RPMI7951 (cell line): ENCODE results near the gene PTPRT. TPM values are rescaled to one million over a fixed set of nuclear protein-coding genes. Genes with fewer than 3 reads are reported as not detected.

Source experiments
- DNase-seq: peaks from one replicate; pipeline ENCODE4 v3.0.0-alpha.2; 2012; ENCODE audit warnings: low read depth
- total RNA-seq: library from RNA; depleted of rRNA; stranded (reverse); fragments of >200 nt; shearing (Covaris generic); gene quantifications from 2 replicates; pipeline ENCODE4 v1.2.3, GENCODE V29; 2014

Gene PTPRT
- total RNA-seq, 1 experiment from 2014 or later = not detected

GRCh38 chr20:42472198-42472597 is 717.5 kb downstream of the PTPRT start:
- DNase-seq = no peak

DNA sequence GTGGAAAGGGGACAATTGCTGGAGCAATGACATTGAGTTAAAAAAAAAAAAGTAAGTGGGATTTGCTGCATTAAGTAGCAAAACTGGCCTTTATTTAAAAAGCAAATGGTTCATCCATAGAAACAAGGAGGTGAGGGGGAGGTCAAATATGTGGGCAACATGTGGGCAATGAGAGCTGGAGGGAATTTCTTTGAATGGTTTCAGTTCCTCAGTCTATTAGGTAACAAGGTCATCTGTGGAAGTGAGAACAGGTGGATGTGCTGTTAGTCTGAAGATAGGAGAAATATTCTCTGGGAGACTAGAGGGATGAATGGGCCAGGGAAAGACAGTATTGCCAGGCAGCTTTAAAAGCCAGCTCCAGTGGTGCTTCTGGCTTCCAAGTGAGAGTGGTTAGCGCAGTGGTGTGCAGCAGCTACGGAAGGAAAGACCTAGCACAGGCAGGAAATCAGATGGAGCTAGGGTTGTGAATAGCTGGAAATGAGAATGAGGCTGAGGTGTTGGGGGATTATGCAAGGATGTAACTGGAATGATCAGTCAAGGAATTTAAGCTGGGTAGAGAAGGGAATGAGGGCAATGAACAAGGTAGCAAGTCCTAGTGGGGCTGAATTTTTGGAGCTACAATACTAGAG is 727.6 kb downstream of the PTPRT start:
- no peak for DNase-seq

- DNase-seq = no peak
These were observed 728.4 kb downstream of the PTPRT start for GRCh38 chr20:42461291-42461690.

DNA sequence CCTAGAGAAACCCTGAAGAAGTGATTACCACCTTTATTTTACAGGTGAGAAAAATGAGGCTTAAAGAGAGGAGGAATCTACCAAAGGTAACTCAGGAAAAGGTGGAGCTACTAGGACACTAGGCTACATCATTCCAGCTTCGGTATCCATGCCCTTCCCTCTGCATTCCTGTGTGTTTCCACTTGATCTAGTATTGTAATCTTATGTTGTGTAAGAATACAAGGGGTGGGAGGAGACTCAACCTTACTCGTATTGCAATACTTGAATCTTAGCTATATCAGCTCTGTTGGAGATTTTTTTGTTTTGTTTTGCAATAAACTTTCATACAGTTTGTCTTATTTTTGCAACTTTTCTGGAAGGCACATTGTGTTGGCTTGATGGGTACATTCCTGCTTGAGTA is 742.4 kb downstream of the PTPRT start:
- no peak for DNase-seq

- DNase-seq = no peak
These were observed 744.9 kb downstream of the PTPRT start for GRCh38 chr20:42444799-42445198.

- DNase-seq = no peak
These were observed 746.5 kb downstream of the PTPRT start for GRCh38 chr20:42443200-42443599.

GRCh38 chr20:42442716-42443115 is 747.0 kb downstream of the PTPRT start:
- DNase-seq = no peak

DNA sequence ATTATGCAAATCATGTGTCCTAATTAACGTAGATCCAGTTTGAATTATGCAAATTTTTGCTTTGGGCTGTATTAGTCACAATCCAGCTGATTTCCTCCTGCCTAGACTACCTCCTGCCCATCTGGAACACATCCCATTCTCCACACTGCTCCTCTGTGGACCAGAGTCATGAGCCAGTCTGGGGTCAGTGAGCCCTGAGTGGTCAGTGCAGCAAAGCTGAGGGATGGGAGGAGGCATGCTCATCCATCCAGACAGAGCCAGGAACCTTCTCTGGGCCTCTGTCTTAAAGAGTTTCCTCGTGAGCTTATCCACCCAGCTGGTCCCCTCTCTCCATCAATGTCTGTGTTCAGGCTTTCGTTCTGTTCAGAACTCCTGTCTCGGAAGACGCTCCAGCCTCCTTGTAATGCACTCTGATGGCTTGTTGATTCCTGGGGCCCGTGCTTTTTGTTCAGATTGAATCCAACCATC is 747.8 kb downstream of the PTPRT start:
- no peak for DNase-seq

DNA sequence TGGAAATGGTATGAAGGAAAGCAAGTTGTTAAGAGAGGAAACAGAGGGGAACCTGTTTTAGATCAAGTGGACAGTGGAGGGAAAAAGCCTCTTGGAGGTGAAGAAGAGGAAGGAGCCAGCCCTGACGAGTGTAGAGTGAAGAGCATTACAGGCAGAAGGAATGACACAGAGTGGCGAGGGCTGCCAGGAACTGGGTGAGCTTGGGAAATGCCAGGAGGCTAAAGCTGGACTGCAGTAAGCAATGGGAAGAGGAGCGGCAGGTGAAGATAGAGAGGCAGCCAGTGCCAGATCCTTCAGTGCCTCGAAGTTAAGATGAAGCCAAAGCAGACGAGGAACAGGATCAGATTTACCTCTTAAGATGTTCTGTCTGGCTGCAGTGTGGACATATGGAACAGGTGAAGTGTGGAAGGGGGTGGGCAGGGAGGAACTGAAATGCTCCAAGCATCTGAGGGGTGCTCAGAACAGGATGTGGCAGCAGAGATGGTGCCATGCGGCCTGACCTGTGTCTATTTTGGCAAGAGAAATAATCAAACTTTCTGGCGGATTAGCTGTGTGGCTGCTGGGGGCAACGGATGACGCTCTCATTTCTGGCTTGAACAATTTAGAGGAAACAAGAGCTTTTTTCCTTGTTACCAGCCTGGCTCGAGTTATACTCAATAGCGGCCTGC is 748.4 kb downstream of the PTPRT start:
- DNase-seq = no peak

GRCh38 chr20:42435230-42435629 is 754.5 kb downstream of the PTPRT start:
- no peak for DNase-seq

- no peak for DNase-seq
These were observed 757.0 kb downstream of the PTPRT start for GRCh38 chr20:42432496-42433334.

- no peak for DNase-seq
These were observed 759.1 kb downstream of the PTPRT start for GRCh38 chr20:42430598-42430997.

DNA sequence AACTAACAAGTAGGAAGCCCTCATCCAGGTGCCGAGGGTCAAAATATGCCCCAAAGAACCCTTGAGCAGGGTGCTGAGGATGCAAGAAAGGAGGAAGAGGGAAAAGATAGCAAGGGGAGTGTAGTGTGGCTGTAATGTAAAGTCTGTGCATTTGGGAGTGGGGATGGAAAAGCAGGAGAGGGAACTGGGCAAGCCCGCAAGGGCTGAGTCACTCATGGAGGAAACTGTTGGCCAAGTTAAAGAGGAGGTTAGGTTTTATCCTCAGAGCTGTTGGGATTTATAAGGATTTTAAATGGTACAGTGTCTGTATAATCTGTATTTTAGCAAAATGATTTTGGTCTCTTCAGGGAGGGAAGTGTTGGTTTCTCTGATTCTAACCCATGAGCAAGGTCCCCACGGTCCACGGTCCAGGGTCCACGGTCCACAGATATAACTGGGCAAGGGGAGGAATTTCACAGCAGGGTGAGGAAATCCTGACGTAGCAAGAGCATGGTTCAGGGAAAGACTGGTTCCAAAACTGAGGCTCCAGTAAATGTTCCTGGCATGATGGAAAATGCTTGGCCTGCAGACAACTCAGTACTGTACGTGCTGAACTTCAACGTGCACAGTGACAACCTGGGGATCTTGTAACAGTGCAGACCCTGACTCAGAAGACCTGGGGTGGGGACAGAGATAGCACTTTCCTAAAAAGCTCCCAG is 759.8 kb downstream of the PTPRT start:
- no peak for DNase-seq

GRCh38 chr20:42419814-42420532 is 769.7 kb downstream of the PTPRT start:
- DNase-seq = no peak

DNA sequence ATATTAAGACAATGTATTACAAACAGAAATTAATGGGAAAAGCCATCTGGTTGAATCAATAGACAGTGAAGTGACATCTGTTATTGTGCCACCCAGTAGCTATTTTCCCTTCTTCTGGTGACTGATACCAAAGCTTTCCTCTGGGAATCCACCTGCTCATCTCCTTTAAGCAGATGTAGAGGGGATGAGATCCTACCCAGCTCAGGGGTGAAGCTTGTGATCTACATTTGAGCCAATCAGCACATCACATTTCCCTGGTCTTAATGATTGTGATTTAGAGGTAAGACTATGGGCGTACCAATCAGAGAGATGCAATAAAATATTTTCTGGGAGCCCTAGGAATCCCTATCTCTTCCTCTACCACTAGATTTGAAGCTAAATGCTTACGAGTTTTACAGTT is 782.9 kb downstream of the PTPRT start:
- DNase-seq = no peak

- no peak for DNase-seq
These were observed 787.3 kb downstream of the PTPRT start for GRCh38 chr20:42402455-42402854.

- DNase-seq = no peak
These were observed 788.1 kb downstream of the PTPRT start for GRCh38 chr20:42401613-42402012.

- DNase-seq = no peak
These were observed 789.9 kb downstream of the PTPRT start for GRCh38 chr20:42399802-42400201.

DNA sequence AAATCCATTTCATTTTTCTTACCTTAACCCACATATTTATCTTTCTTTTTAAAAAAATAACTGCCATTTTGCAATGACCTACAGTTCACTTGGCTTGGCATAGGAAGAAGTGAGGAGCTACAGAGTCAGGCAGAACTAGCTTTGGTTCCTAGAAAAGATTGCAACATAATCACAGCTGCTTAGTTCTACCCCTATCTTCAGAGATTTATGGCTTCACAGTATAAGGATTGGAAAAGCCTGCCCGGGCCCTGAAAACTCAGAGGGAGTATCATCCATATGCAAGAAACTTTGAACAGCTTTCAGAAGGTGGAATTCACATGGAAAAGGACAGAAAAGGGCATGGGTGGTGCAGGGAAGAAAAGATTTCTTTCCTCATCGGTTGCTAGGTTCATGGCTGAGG is 797.3 kb downstream of the PTPRT start:
- DNase-seq = no peak

- no peak for DNase-seq
These were observed 797.9 kb downstream of the PTPRT start for GRCh38 chr20:42391807-42392206.

DNA sequence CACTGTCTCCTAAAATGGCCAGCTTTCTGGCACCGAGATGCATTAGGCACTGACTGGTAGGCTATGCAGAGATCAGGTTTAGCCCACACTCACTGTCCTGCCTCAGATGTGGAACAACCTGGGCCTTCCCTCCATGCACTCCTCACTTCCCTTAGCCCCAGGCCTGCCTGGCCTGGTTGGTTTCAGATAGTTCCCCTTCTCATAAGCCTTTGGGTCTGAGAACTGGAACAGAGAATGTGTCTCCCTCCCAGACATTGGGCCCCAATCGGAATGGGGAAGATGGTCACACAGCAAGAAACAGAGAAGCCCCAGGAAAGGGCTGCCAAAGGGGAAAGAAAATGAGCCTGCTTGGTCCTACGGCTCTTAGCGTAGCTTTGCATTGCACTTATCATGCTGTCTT is 809.4 kb downstream of the PTPRT start:
- no peak for DNase-seq
